CD4-positive, CD25-positive, alpha-beta regulatory T cell (primary cell): ENCODE results near the gene DTWD2. TPM values are rescaled to one million over a fixed set of nuclear protein-coding genes. Genes with fewer than 3 reads are reported as not detected.
"Not testable (repeated sequence)": the region's sequence is repeated elsewhere in the genome, so short reads cannot be mapped to it uniquely, and the experiment has no call there.

Experiments
- ATAC-seq, 2 donors: fragments of 150-1000 bp; cut with Tn5 transposase; one replicate each; pipeline ENCODE4 v1.10.0; 2021; ENCODE audit warnings: low read depth in 2 of 2, moderate number of reproducible peaks in 2 of 2, moderate library complexity in 1 of 2
- DNase-seq, 3 donors: peaks; one replicate each; pipeline versions ENCODE4 v3.0.0 to v3.0.0-alpha.2; 2012 to 2022; ENCODE audit warnings: mixed read lengths in 1 of 3
- H3K27ac ChIP-seq: one replicate; pipeline ENCODE4 v1.7.0; 2013; ENCODE audit warnings: mild to moderate bottlenecking, low read length; ENCODE audit not compliant: insufficient read depth, poor library complexity, severe bottlenecking
- H3K27me3 ChIP-seq: one replicate; pipeline ENCODE4 v1.7.0; 2013; ENCODE audit warnings: low read length; ENCODE audit not compliant: control insufficient read depth, insufficient read depth
- H3K36me3 ChIP-seq: one replicate; pipeline ENCODE4 v1.7.0; 2013; ENCODE audit warnings: mild to moderate bottlenecking, low read length, moderate library complexity; ENCODE audit not compliant: control insufficient read depth, insufficient read depth
- H3K4me1 ChIP-seq: 2 replicates; pipeline ENCODE4 v1.7.0; 2013; ENCODE audit warnings: mild to moderate bottlenecking, low read length; ENCODE audit not compliant: insufficient read depth, control insufficient read depth, poor library complexity, severe bottlenecking
- H3K4me3 ChIP-seq: one replicate; pipeline ENCODE4 v1.7.0; 2013; ENCODE audit warnings: low read depth, mild to moderate bottlenecking, low read length, moderate library complexity
- H3K9me3 ChIP-seq, 2 experiments: 1 replicate in 1 of 2; 2 replicates in 1 of 2; pipeline ENCODE4 v1.7.0; 2013; ENCODE audit warnings: low read length in 2 of 2, mild to moderate bottlenecking in 1 of 2, moderate library complexity in 1 of 2; ENCODE audit not compliant: control insufficient read depth in 2 of 2
- H3K27ac Mint-ChIP-seq, 3 donors: one replicate each; pipeline ENCODE4 v1.8.0; 2020 to 2022; ENCODE audit warnings: mild to moderate bottlenecking in 3 of 3, mixed read lengths in 3 of 3, moderate library complexity in 2 of 3
- H3K27me3 Mint-ChIP-seq: one replicate; pipeline ENCODE4 v1.8.0; 2022; ENCODE audit warnings: mild to moderate bottlenecking, mixed read lengths
- H3K36me3 Mint-ChIP-seq: one replicate; pipeline ENCODE4 v1.8.0; 2020; ENCODE audit warnings: mixed read lengths
- H3K4me1 Mint-ChIP-seq, 4 donors: one replicate each; pipeline ENCODE4 v1.8.0; 2020 to 2022; ENCODE audit warnings: mixed read lengths in 4 of 4, mild to moderate bottlenecking in 1 of 4
- H3K4me3 Mint-ChIP-seq, 4 donors: one replicate each; pipeline ENCODE4 v1.8.0; 2020 to 2022; ENCODE audit warnings: mild to moderate bottlenecking in 4 of 4, mixed read lengths in 4 of 4, moderate library complexity in 3 of 4
- H3K9me3 Mint-ChIP-seq, 7 donors: one replicate each; pipeline ENCODE4 v1.8.0; 2020 to 2022; ENCODE audit warnings: mixed read lengths in 7 of 7, mild to moderate bottlenecking in 3 of 7, moderate library complexity in 2 of 7
- polyA plus RNA-seq, 4 donors: library from polyadenylated mRNA; unstranded; fragments of 300-500 nt; fragmentation: Illumina TruSeq; gene quantifications; one replicate each; pipeline ENCODE4 v1.2.3, GENCODE V29; 2021
- total RNA-seq: library from RNA; stranded (reverse); gene quantifications from one replicate; pipeline ENCODE4 v1.2.3, GENCODE V29; 2022

Gene DTWD2
- total and polyA plus RNA-seq, 5 donors from 2014 or later: 0.88 to 1.7 (median 1.6) TPM

GRCh38 chr5:118980438-118980837, 7.9 kb downstream of the DTWD2 start:
- Histone ChIP-seq H3K4me3 (no peak overlapping the region), H3K9me3 (no peaks in the 10 kb centered on the region), H3K4me1 (no peaks in the 10 kb centered on the region), H3K36me3 (no peaks in the 10 kb centered on the region), H3K27ac (no peak overlapping the region), H3K27me3 (no peaks in the 10 kb centered on the region)
- Mint-ChIP-seq H3K27me3 (peaks cover 15% of the 10 kb centered on the region), H3K36me3 (peaks cover 17% of the 10 kb centered on the region), H3K9me3 (peaks cover 0 to 9% (median 3%) of the 10 kb centered on the region in 7 donors), H3K27ac (no peak overlapping the region), H3K4me1 (peaks cover 0 to 11% (median 0%) of the 10 kb centered on the region in 4 donors), H3K4me3 (no peak overlapping the region)
- DNase-seq: no peak
- ATAC-seq: no peak

GRCh38 chr5:118980017-118980416, 8.3 kb downstream of the DTWD2 start:
- Histone ChIP-seq H3K9me3 (no peaks in the 10 kb centered on the region), H3K4me1 (no peaks in the 10 kb centered on the region), H3K27me3 (no peaks in the 10 kb centered on the region), H3K27ac (no peak overlapping the region), H3K4me3 (no peak overlapping the region), H3K36me3 (no peaks in the 10 kb centered on the region)
- peaks cover 0 to 11% (median 0%) of the 10 kb centered on the region in 4 donors for H3K4me1 Mint-ChIP-seq
- H3K27ac Mint-ChIP-seq: no peak overlapping the region
- ATAC-seq (no peak), DNase-seq (no peak)
- peaks cover 15% of the 10 kb centered on the region for H3K27me3 Mint-ChIP-seq
- H3K4me3 Mint-ChIP-seq: no peak overlapping the region
- H3K36me3 Mint-ChIP-seq: peaks cover 17% of the 10 kb centered on the region
- H3K9me3 Mint-ChIP-seq: peaks cover 0 to 9% (median 3%) of the 10 kb centered on the region in 7 donors

GRCh38 chr5:118973779-118974445, 14.4 kb downstream of the DTWD2 start:
- not testable (repeated sequence) for H3K36me3 ChIP-seq, ATAC-seq, H3K4me1 ChIP-seq, H3K4me3 Mint-ChIP-seq, H3K27me3 Mint-ChIP-seq, H3K4me1 Mint-ChIP-seq, H3K27ac ChIP-seq, DNase-seq, H3K4me3 ChIP-seq, H3K9me3 ChIP-seq, H3K27me3 ChIP-seq, H3K27ac Mint-ChIP-seq
- peaks cover 0 to 18% (median 5%) of the 10 kb centered on the region in 7 donors for H3K9me3 Mint-ChIP-seq
- peaks cover 17% of the 10 kb centered on the region for H3K36me3 Mint-ChIP-seq

GRCh38 chr5:118968925-118969375, 19.4 kb downstream of the DTWD2 start:
- H3K27ac Mint-ChIP-seq: no peak overlapping the region
- H3K36me3 Mint-ChIP-seq: no peaks in the 10 kb centered on the region
- H3K4me3 Mint-ChIP-seq: no peak overlapping the region

GRCh38 chr5:118968406-118968911, 19.9 kb downstream of the DTWD2 start:
- Mint-ChIP-seq H3K27ac (no peak overlapping the region), H3K27me3 (no peaks in the 10 kb centered on the region)
- DNase-seq: no peak

More at GRCh38 chr5:118968925-118969375, 19.4 kb downstream of the DTWD2 start:
- Histone ChIP-seq H3K36me3 (no peaks in the 10 kb centered on the region), H3K4me3 (no peak overlapping the region), H3K27me3 (no peaks in the 10 kb centered on the region), H3K27ac (no peak overlapping the region), H3K4me1 (no peaks in the 10 kb centered on the region), H3K9me3 (no peaks in the 10 kb centered on the region)
- Mint-ChIP-seq H3K4me1 (peaks cover 0 to 12% (median 6%) of the 10 kb centered on the region in 4 donors), H3K9me3 (peaks cover 0 to 8% (median 2%) of the 10 kb centered on the region in 7 donors), H3K27me3 (no peaks in the 10 kb centered on the region)
- DNase-seq (no peak), ATAC-seq (no peak)

GRCh38 chr5:118967059-118967508, 21.3 kb downstream of the DTWD2 start:
- H3K9me3 Mint-ChIP-seq: peaks cover 0 to 5% (median 0%) of the 10 kb centered on the region in 7 donors
- peaks cover 3% of the 10 kb centered on the region for H3K36me3 Mint-ChIP-seq
- peak overlapping the region in 1 of 3 donors; percentile 32 for H3K27ac Mint-ChIP-seq
- no peak overlapping the region for H3K27ac ChIP-seq
- no peak overlapping the region for H3K4me3 ChIP-seq
- H3K4me3 Mint-ChIP-seq: no peak overlapping the region
- no peaks in the 10 kb centered on the region for H3K9me3 ChIP-seq
- H3K36me3 ChIP-seq: no peaks in the 10 kb centered on the region
- DNase-seq (no peak), ATAC-seq (no peak)
- no peaks in the 10 kb centered on the region for H3K27me3 ChIP-seq
- H3K4me1 ChIP-seq: no peaks in the 10 kb centered on the region
- peaks cover 0 to 16% (median 8%) of the 10 kb centered on the region in 4 donors for H3K4me1 Mint-ChIP-seq
- H3K27me3 Mint-ChIP-seq: no peaks in the 10 kb centered on the region

More at GRCh38 chr5:118968406-118968911, 19.9 kb downstream of the DTWD2 start:
- no peak overlapping the region for H3K4me3 Mint-ChIP-seq
- peaks cover 0 to 12% (median 6%) of the 10 kb centered on the region in 4 donors for H3K4me1 Mint-ChIP-seq
- no peak overlapping the region for H3K27ac ChIP-seq
- H3K4me1 ChIP-seq: no peaks in the 10 kb centered on the region
- peaks cover 0 to 5% (median 2%) of the 10 kb centered on the region in 7 donors for H3K9me3 Mint-ChIP-seq
- no peaks in the 10 kb centered on the region for H3K36me3 ChIP-seq
- H3K36me3 Mint-ChIP-seq: no peaks in the 10 kb centered on the region
- no peaks in the 10 kb centered on the region for H3K27me3 ChIP-seq
- H3K4me3 ChIP-seq: no peak overlapping the region
- ATAC-seq: no peak
- H3K9me3 ChIP-seq: no peaks in the 10 kb centered on the region

GRCh38 chr5:118965890-118966289, 22.5 kb downstream of the DTWD2 start:
- H3K4me3 Mint-ChIP-seq: no peak overlapping the region

More at GRCh38 chr5:118965890-118966289, 22.5 kb downstream of the DTWD2 start:
- no peaks in the 10 kb centered on the region for H3K36me3 ChIP-seq
- H3K4me1 Mint-ChIP-seq: peaks cover 0 to 11% (median 5%) of the 10 kb centered on the region in 4 donors
- no peaks in the 10 kb centered on the region for H3K9me3 ChIP-seq
- ATAC-seq: no peak
- peaks cover 3% of the 10 kb centered on the region for H3K36me3 Mint-ChIP-seq
- H3K27ac ChIP-seq: no peak overlapping the region
- no peak overlapping the region for H3K27ac Mint-ChIP-seq
- H3K4me3 ChIP-seq: no peak overlapping the region
- no peaks in the 10 kb centered on the region for H3K27me3 ChIP-seq
- DNase-seq: no peak
- no peaks in the 10 kb centered on the region for H3K27me3 Mint-ChIP-seq
- no peaks in the 10 kb centered on the region for H3K4me1 ChIP-seq
- H3K9me3 Mint-ChIP-seq: peaks cover 0 to 4% (median 0%) of the 10 kb centered on the region in 7 donors
